Upper lobe of right lung (tissue), 1 donor: ENCODE measurements around the gene PCNT. TPM values are rescaled to one million over a fixed set of nuclear protein-coding genes. Genes with fewer than 3 reads are reported as not detected.
"Not testable (repeated sequence)": the region's sequence is repeated elsewhere in the genome, so short reads cannot be mapped to it uniquely, and the experiment has no call there.

Source experiments
- ATAC-seq: fragments of 200-7000 bp; cut with Tn5 transposase; one replicate; pipeline ENCODE4 v1.9.1; 2020; ENCODE audit warnings: mild to moderate bottlenecking, moderate library complexity
- DNase-seq: peaks from one replicate; pipeline ENCODE4 v3.0.0-alpha.2; 2020
- H3K27ac ChIP-seq: fragments of 200-600 bp; one replicate; pipeline ENCODE4 v1.8.0; 2022
- H3K27me3 ChIP-seq: fragments of 200-600 bp; one replicate; pipeline ENCODE4 v1.8.0; 2022; ENCODE audit warnings: mild to moderate bottlenecking
- H3K36me3 ChIP-seq: fragments of 200-600 bp; one replicate; pipeline ENCODE4 v1.8.0; 2022
- H3K4me1 ChIP-seq: fragments of 200-600 bp; one replicate; pipeline ENCODE4 v1.8.0; 2022
- H3K4me3 ChIP-seq: fragments of 200-600 bp; one replicate; pipeline ENCODE4 v1.8.0; 2022; ENCODE audit warnings: mild to moderate bottlenecking
- H3K9me3 ChIP-seq: fragments of 200-600 bp; one replicate; pipeline ENCODE4 v1.8.0; 2022
- CTCF ChIP-seq: fragments of 200-600 bp; IDR thresholded peaks from one replicate; pipeline ENCODE4 v1.8.0; 2022; ENCODE audit warnings: antibody characterized with exemption
- intact Hi-C: fragments of 100-400 bp; cut with DNase I; formaldehyde crosslinking; loops from one replicate; pipeline ENCODE4 v1.11.0; 2022
- total RNA-seq: library from RNA; stranded (reverse); fragmentation: NEBNext Ultra II Directional; extraction: Animal tissue kit (Norgen Biotek cat#: 25700); gene quantifications from one replicate; pipeline ENCODE4 v1.2.1, GENCODE V29; 2021
- donor health status: DM: no; HTN: yes; CAD: no; lungs with severe emphysema.

The PCNT gene
- total RNA-seq, 1 donor from 2014 or later = 29.3 TPM

GRCh38 chr21:46441961-46442498 lies 118.1 kb downstream of the PCNT start:
- no peak for TF ChIP-seq CTCF
- DNase-seq (no peak), ATAC-seq (no peak)
- no peaks in the 10 kb centered on the region for H3K9me3 ChIP-seq
- peaks cover 54% of the 10 kb centered on the region for H3K36me3 ChIP-seq
- intact Hi-C loops = no loop called here
- no peaks in the 10 kb centered on the region for H3K27me3 ChIP-seq
- H3K4me3 ChIP-seq = no peak overlapping the region
- H3K27ac ChIP-seq = no peak overlapping the region
- no peaks in the 10 kb centered on the region for H3K4me1 ChIP-seq

GRCh38 chr21:46442938-46443337 lies 119.0 kb downstream of the PCNT start:
- Histone ChIP-seq H3K4me3 (no peak overlapping the region), H3K9me3 (no peaks in the 10 kb centered on the region), H3K36me3 (peaks cover 50% of the 10 kb centered on the region), H3K27me3 (no peaks in the 10 kb centered on the region), H3K27ac (no peak overlapping the region), H3K4me1 (no peaks in the 10 kb centered on the region)
- no peak for TF ChIP-seq CTCF
- intact Hi-C loops = no loop called here
- ATAC-seq = no peak
- no peak for DNase-seq

- ATAC-seq (no peak), DNase-seq (no peak)
- Histone ChIP-seq H3K9me3 (no peaks in the 10 kb centered on the region), H3K27me3 (no peaks in the 10 kb centered on the region), H3K36me3 (peaks cover 47% of the 10 kb centered on the region), H3K27ac (no peak overlapping the region), H3K4me1 (no peaks in the 10 kb centered on the region), H3K4me3 (no peak overlapping the region)
- intact Hi-C loops = no loop called here
- no peak for TF ChIP-seq CTCF
Observed at GRCh38 chr21:46443910-46444309, 120.0 kb downstream of the PCNT start.

DNA sequence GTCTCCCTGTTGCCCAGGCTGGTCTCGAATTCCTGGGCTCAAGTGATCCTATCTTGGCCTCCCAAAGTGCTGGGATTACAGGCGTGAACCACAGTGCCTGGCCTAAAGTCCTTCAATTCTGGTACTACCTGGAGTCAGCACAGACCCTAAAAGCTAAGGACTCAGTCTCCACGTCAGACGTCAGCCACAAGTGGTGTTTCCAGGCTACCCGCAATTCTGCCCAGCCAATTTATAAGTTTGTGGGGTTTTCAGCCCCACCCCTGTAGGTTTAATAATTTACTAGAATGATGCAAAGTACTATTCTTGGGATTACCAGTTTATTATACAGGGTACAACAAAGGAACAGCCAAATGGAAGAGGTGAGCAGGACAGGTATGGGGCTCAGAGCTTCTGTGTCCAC lies 124.2 kb downstream of the PCNT start:
- intact Hi-C loops = no loop called here
- no peak for TF ChIP-seq CTCF
- H3K4me1 ChIP-seq = no peaks in the 10 kb centered on the region
- no peaks in the 10 kb centered on the region for H3K27me3 ChIP-seq
- H3K9me3 ChIP-seq = no peaks in the 10 kb centered on the region
- DNase-seq (no peak), ATAC-seq (no peak)
- H3K27ac ChIP-seq = no peak overlapping the region
- no peak overlapping the region for H3K4me3 ChIP-seq
- peaks cover 11% of the 10 kb centered on the region for H3K36me3 ChIP-seq

DNA sequence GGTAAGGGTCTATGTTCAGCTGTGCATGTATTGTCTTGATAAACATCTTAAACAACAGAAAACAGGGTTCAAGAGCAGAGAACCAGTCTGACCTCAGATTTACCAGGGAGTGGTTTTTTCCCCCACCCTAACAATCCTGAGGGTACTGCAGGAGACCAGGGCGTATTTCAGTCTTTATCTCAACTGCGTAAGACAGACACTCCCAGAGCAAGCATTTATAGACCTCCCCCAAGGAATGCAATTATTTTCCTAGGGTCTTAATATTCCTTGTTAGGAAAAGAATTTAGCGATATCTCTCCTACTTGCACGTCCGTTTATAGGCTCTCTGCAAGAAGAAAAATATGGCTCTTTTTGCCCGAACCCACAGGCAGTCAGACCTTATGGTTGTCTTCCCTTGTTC lies 124.9 kb downstream of the PCNT start:
- H3K36me3 ChIP-seq, intact Hi-C loops, H3K4me3 ChIP-seq, DNase-seq, H3K27ac ChIP-seq, ATAC-seq, H3K9me3 ChIP-seq, H3K27me3 ChIP-seq, H3K4me1 ChIP-seq: not testable (repeated sequence)

DNA sequence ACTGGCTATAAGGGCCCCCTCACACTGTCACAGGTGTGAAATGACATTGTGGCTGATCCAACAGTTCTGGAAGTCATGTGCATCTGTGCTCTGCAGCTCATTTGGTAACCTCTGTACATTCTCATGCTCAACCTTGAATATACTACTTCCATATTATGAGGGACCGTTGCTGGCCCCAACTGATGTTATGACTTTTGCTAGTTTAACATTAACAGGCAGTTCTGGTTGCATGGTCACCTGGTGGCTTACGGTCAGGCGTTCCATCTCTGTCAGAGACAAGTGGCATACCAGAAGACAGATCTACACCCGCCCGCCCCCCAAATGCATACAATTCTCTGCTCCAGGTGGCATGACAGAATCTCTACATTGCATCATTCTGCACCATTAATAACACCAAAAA lies 128.8 kb downstream of the PCNT start:
- Histone ChIP-seq H3K4me3 (no peak overlapping the region), H3K9me3 (no peaks in the 10 kb centered on the region), H3K4me1 (peaks cover 18% of the 10 kb centered on the region), H3K27me3 (no peaks in the 10 kb centered on the region), H3K36me3 (no peaks in the 10 kb centered on the region), H3K27ac (no peak overlapping the region)
- no peak for DNase-seq
- intact Hi-C loops = no loop called here
- no peak for ATAC-seq
- no peak for TF ChIP-seq CTCF
